NCI-H2196 (cell line): ENCODE results near the gene RAMP2.
"Not testable (repeated sequence)": the region's sequence is repeated elsewhere in the genome, so short reads cannot be mapped to it uniquely, and the experiment has no call there.

ENCODE experiments used
- DNase-seq: peaks from one replicate; lab custom pipeline; 2025; ENCODE audit not compliant: unreplicated experiment; lab: John Stamatoyannopoulos, UW

RAMP2 gene

DNA sequence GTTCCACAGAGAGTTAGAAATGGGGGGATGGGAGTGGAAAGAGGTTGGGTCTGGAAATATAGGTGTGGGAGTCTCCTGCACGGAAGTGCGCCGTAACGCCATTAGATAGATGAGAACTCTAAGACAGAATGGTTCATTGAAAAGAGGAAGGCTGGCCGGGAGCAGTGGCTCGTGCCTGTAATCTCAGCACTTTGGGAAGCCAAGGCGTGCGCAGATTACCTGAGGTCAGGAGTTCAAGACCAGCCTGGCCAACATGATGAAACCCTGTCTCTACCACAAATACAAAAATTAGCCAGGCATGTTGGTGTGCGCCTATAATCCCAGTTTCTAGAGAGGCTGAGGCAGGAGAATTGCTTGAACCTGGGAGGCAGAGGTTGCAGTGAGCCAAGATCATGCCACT, 7.0 kb downstream of the RAMP2 start:
- not testable (repeated sequence) for DNase-seq

DNA sequence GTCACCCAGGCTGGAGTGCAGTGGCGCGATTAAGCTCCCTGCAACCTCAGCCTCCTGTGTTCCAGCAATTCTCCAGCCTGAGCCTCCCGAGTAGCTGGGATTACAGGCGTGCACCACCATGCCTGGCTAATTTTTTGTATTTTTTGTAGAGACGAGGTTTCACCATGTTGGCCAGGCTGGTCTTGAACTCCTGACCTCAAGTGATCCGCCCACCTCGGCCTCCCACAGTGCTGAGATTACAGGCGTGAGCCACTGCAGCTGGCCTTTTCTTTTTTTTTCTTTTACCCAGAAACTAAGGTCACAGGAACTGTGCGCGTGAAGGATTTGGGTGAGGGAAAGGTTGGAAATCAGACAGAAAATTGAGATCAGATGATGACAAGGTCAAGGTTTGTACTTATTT, 8.9 kb downstream of the RAMP2 start:
- not testable (repeated sequence) for DNase-seq

DNA sequence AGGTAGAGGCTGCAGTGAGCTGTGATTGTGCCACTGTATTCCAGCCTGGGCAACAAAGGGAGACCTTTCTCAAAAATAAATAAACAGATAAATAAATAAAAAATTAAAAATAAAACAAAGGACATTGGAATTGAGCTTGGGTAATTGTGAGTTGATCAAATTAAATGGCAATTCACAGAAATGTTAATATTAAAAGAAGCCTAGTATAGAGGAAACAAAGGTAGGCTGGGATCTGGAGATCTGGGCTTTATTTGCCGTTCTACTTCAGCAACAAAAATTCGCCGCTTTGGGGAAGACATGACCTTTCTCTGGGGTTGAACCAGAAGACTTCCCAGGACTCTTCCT, 11.9 kb downstream of the RAMP2 start:
- DNase-seq, result no peak

DNA sequence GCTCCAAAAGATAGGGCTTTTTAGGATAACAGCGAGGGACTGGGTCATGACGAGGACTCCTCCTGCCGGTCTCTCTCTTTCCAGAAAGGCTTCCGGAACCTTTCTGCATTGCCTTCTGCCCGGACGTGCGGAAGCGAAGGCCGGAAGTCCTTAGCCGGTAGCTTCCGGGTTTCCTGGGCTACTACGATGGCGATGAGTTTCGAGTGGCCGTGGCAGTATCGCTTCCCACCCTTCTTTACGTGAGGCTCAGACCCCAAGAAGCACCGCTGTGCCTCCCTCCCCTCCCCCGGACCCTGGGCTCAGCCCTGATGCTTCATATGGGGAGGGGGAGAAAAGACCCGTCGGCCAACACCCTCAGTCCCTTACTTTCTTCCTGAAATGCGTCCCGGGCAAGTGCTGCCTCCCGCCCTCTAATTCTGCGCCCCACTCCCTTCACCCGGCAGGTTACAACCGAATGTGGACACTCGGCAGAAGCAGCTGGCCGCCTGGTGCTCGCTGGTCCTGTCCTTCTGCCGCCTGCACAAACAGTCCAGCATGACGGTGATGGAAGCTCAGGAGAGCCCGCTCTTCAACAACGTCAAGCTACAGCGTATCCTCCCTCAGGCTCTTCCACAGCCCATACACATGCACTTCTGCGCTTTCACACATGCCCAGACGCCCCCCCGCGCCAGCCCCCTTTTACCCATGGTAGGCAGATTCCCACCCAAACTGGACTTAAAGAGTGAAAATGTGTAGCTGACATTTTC, 12.4 kb downstream of the RAMP2 start, which contains the start of gene VPS25:
Gene VPS25, plus strand, starts transcription at position 160 of the 746 bp plus-strand sequence. Its CDS starts 27 bp downstream, at position 187.
- DNase-seq, result peak; percentile 57

DNA sequence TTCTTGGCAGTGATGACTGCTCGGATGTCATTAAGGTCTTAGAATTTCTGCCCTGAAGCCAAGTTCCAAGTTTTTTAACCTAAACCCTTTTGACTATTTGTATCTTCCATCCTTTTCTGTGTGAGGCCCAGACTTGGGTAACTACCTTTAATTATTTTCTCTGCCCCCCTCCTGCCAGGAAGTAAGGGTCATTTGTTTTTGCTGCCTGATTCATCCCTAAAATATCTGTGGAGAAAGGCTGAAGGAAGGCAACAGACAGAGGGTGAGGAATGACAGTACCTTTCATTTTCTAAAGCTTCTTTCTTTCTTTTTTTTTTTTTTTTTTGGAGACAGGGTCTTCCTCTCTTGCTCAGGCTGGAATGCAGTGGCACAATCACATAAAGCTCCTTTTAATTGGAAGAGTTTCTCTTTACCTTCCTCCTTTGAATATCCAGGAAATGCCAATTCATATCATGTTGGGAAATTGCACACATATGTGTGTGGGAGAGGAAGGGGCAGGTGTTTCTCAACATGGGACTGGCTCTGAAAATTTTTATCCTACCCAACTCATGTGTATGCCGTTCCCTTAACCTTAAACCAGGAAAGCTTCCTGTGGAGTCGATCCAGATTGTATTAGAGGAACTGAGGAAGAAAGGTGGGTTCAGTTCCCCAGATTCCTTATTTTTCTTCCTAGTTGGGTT, 13.2 kb downstream of the RAMP2 start:
- no peak for DNase-seq

DNA sequence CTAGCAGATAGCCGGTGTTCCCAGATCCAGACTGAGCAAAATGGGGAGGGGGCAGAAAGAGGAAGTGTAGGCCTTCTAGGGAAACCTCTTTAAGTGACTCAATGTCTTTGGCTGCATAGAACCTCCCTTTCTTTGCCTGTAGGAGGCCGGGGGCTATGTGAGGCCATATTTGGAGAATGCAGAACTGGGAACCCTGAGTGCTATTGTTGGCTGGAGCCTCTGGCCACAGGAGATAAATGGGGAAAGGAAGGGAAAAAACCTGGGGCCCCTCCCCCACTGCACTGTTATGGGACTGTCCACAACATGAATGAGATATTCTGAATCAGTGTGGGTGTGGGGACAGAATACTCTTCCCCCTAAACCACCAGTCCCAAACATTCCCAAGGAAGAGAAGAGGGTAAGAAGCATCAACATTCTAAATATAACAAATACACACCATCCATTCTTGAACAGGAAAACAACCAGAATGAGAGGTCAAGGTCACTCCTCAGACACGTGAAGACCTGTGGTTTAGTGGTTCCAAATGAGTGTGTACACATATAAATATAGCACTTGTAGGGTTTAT, 14.6 kb downstream of the RAMP2 start:
- DNase-seq, result no peak

DNA sequence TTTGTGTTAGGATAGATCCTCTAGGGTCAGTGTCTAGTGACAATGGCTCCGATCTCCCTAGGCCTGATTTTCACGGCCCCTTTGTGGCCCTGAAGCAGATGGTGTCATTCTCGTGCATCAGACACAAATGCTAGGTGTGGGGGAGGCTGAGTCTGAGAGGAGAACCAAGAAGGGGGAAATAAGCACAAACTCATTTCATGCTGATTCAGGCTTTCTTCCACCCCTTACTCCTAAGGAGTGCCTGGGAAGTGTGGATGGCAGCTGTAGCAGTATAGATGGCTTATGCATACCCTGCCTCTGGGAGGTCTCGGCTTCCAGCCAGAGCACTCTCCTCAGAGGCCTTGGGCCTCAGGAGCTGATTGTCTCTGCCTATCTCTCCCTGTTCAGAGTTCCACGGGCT, 17.5 kb downstream of the RAMP2 start:
- no peak for DNase-seq

DNA sequence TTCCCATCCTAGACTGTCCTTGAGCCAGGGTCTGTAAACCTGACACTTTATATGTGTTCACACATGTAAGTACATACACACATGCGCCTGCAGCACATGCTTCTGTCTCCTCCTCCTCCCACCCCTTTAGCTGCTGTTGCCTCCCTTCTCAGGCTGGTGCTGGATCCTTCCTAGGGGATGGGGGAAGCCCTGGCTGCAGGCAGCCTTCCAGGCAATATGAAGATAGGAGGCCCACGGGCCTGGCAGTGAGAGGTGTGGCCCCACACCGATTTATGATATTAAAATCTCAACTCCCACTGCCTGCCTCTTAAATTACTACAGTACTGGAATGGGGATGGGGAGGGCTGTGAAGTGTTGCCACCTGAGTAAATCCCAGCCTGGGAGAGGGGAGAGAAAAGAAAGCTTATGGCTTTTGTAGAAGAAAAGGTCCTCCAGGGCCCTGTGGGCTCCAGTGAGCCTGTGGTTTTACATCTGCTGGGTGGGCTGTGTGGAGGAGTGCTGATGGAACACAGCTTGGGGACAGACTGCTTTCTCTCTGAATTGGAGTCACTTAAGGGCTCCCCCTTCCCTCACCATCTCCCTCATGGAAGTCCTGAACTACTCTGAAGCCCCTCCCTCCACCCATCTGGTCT, 18.4 kb downstream of the RAMP2 start:
- no peak for DNase-seq

DNA sequence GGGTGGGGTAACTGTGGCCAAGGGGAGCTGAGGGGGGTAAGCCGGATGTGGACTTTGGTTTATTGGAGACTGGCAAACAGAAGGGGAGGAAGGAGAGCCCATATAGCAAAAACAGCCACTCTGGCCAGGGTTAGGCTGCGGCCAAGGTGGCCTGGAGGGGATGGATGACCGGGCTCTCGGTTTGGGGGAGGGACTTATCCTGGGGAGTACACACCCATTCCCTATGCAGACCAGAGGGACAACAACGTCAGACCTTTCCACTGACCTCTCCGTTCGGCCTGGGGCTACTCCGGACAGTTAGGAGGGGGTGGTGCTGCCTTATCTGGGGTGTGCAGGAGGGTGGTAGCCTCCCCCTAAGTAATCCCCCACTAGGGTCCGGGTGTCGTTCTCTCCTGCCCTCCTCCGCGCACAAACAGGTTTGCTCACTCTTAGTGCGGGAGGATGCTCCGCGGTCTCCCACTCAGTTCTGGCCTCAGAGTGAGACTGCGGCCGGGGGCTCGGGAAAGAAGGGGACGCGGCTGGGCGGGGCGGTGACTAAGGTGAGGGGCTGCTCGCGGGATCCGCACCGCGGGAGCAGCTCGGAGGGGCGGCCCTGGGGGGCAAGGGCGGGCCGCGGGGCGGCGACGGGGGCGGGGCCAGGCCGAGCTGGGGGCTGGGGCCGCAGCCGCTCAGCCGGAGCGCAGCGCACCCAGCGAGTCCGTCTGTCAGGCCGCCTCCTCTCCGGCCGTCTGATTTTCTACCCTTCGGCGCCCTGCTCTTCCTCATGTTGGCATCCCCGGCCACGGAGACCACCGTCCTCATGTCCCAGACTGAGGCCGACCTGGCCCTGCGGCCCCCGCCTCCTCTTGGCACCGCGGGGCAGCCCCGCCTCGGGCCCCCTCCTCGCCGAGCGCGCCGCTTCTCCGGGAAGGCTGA, 19.2 kb downstream of the RAMP2 start, which contains the start of gene WNK4:
Gene WNK4, plus strand, starts transcription at position 675 of the 915 bp plus-strand sequence. Its CDS starts 89 bp downstream, at position 764.
- DNase-seq, result no peak

DNA sequence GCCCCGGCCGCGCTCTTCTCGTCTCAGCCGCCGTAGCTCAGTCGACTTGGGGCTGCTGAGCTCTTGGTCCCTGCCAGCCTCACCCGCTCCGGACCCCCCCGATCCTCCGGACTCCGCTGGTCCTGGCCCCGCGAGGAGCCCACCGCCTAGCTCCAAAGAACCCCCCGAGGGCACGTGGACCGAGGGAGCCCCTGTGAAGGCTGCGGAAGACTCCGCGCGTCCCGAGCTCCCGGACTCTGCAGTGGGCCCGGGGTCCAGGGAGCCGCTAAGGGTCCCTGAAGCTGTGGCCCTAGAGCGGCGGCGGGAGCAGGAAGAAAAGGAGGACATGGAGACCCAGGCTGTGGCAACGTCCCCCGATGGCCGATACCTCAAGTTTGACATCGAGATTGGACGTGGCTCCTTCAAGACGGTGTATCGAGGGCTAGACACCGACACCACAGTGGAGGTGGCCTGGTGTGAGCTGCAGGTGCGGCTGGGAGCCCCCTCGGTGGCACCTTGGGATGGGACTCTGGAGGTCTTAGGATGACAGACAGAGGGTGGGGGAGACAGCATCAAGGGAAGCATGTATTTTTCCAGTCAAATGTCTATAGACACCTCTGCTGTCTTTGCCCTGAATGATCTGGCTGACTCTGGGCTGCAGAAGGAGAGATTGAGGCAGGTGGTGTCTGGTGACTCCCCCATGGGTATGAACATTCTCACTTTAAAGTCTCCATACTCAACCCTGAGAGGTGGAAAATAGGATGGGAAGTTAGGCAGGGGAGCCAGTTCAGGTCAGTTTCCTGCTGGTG, 20.0 kb downstream of the RAMP2 start:
- no peak for DNase-seq

DNA sequence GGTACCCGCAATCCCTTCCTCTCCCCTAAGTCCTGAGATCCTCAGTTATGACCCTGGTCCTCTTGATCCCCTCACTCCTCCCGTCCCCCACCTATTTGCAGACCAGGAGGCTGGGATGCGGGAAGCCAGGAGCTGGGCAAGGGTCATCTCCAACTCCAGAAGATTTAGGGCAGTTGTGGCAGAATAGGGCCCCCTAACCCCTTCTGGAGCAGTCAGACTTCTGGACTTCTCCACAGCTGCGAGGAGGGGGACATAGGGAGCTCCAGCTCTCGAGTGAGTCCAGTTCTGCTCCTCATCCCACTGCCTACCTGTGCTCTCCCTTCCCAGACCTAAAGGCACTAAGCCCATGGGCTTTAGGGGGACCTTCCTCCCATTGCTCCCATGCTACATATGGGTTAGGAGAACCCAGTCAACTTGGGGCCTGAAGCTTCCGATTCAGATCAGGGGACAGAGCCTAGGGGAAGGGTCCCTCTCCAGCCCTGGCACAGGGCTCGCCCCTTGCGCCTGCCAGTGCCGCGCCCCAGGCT, 20.7 kb downstream of the RAMP2 start:
- no peak for DNase-seq

DNA sequence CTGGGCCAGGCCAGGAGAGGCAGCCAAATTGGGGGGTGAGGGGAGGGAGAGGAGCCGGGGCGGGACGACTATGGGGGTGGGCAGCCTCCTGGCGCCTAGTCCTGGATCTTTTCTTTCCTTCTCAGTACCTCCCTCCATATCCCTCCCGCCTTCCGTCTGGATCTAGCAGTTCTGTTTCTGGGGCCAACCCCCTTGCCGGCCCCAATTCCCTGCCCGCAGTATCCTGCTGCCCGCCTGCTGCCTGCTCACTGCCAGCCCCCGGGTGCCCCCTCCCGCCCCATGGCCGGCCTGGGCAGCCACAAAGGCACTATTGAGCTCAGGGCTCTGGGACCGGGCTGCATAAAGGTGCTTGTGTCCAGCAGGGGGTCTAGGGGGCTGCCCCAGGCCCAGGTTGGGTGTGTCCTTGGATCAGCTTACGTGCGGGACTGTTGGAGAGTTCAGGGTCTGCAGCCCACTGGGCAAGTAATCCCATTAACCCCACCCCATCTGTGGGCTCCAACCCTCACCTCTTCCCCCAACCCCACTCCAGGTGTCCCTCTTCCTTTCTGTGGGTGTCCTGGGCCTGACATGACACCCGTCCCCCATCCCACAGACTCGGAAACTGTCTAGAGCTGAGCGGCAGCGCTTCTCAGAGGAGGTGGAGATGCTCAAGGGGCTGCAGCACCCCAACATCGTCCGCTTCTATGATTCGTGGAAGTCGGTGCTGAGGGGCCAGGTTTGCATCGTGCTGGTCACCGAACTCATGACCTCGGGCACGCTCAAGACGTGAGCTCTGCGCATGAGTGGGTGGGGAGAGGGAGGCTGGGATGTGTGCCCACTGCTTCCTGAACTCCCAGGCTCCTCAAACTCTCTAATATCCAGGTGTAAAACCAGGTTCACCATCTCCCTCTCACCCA, 21.4 kb downstream of the RAMP2 start:
- no peak for DNase-seq

DNA sequence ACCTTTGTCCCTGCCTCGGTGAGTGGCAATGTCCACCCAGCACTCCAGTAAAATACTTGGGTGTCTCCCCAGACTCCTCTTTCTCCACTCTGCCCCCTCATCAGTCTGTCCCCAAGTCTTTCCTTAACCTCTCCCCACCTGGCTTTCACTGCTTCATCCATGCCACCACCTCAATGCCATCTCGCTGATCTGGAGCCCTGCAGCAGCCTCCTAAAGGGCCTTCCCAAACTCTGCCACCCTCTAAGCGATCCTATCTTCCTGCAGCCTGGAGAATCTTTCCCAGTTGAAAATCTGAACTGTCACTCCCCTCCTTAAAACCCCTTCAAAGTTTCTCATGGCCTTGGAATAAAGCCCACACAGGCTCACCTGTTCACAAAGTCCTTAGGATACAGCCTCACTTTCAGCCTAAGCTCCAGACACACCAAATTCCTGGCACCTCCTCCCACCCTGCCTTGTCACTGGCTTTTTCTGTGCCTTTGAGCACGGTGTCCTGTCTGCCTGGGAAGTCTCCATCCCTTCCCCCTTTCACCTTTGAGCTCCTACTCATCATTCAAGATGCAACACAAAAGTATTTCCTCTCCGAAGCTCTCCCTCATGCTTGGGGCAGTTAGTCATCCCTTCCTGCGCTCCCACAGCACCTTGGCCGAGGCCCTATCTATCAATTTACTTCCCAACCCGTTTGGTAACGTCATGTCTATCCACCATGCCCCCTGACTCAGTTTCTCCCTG, 22.2 kb downstream of the RAMP2 start:
- DNase-seq, result no peak

DNA sequence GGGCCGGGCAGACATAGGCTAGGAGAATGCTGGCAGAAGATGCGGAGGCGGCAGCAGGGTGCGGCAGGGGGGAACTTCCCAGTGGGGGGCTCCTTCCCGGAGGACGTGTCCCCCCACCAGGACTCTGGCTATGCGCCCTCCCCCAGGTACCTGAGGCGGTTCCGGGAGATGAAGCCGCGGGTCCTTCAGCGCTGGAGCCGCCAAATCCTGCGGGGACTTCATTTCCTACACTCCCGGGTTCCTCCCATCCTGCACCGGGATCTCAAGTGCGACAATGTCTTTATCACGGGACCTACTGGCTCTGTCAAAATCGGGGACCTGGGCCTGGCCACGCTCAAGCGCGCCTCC, 22.7 kb downstream of the RAMP2 start:
- no peak for DNase-seq

DNA sequence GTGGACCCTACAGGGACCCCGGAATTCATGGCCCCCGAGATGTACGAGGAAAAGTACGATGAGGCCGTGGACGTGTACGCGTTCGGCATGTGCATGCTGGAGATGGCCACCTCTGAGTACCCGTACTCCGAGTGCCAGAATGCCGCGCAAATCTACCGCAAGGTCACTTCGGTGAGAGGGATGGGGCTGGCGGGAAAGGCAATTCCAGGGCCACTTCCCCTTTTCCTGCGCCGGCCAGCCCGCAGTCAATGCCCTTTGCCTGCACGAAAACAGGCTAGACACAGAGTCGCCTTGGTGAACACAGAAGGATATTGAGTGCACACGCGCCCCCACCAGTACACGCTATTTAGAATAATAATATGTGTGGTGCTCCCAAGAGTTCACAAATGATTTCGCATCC, 23.4 kb downstream of the RAMP2 start:
- no peak for DNase-seq

DNA sequence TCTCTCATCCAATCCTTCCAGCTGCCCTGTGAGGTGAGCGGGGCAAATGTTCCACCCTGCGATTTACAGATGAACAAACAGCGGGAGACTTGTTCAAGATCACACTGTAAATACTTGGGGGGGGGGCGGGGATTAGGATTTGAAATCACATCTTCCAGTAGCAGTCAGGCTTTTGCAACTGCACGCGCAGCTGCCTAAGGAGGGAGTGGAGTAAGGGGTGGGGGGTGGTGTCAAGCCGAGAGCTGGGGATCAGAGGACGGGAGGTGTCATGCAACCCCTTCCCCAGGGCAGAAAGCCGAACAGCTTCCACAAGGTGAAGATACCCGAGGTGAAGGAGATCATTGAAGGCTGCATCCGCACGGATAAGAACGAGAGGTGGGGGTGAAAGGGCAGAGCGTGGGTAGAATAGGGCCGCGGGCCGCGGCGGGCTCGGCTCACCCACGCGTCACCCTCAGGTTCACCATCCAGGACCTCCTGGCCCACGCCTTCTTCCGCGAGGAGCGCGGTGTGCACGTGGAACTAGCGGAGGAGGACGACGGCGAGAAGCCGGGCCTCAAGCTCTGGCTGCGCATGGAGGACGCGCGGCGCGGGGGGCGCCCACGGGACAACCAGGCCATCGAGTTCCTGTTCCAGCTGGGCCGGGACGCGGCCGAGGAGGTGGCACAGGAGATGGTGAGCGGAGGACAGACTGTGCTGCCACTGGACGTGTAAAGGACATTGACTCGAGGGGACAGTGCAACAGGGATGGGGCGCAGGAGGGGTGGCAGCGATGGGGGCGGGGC, 24.0 kb downstream of the RAMP2 start:
- no peak for DNase-seq

DNA sequence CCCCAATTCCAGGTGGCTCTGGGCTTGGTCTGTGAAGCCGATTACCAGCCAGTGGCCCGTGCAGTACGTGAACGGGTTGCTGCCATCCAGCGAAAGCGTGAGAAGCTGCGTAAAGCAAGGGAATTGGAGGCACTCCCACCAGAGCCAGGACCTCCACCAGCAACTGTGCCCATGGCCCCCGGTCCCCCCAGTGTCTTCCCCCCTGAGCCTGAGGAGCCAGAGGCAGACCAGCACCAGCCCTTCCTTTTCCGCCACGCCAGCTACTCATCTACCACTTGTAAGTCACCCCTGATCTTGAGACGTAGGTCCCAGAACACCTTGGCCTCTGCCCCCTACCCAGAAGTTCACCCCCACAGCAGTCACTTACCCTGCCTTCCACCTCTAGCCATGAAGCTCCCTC, 26.2 kb downstream of the RAMP2 start:
- DNase-seq, result no peak
